CD4-positive, alpha-beta T cell (primary cell): ENCODE measurements around the gene LPAR6. TPM values are rescaled to one million over a fixed set of nuclear protein-coding genes. Genes with fewer than 3 reads are reported as not detected.

Experiments
- ATAC-seq: fragments of 200-7000 bp; cut with Tn5 transposase; one replicate; pipeline ENCODE4 v1.10.0; 2022; ENCODE audit warnings: mild to moderate bottlenecking; ENCODE audit not compliant: poor library complexity
- CTCF ChIA-PET: fragments of 350-600 bp; sonication (Branson Sonifier 250); formaldehyde crosslinking; loops from one replicate; lab custom pipeline; 2021; ENCODE audit warnings: antibody characterized with exemption, inconsistent platforms; lab: Charles Lee
- POLR2A ChIA-PET: fragments of 350-600 bp; sonication (Branson Sonifier 250); formaldehyde crosslinking; loops from one replicate; lab custom pipeline; 2021; ENCODE audit warnings: antibody characterized with exemption, inconsistent platforms; lab: Charles Lee
- DNase-seq, 14 experiments: peaks; one replicate each; pipeline ENCODE4 v3.0.0-alpha.2; 2013 to 2020; ENCODE audit warnings: mixed read lengths in 2 of 14
- H3K27ac ChIP-seq, 2 donors: one replicate each; pipeline versions ENCODE4 v1.5.1 to v1.7.0; 2013; ENCODE audit warnings: low read length in 2 of 2, low read depth in 1 of 2, mild to moderate bottlenecking in 1 of 2
- H3K27me3 ChIP-seq, 2 experiments: 1 replicate in 1 of 2; 2 replicates in 1 of 2; pipeline versions ENCODE4 v1.6.1 to v1.7.0; 2013; ENCODE audit warnings: low read length in 2 of 2, control low read depth in 1 of 2, mild to moderate bottlenecking in 1 of 2, moderate library complexity in 1 of 2; ENCODE audit not compliant: insufficient read depth in 2 of 2, control insufficient read depth in 1 of 2
- H3K36me3 ChIP-seq: one replicate; pipeline ENCODE4 v1.6.1; 2013; ENCODE audit warnings: low read length, control low read depth; ENCODE audit not compliant: insufficient read depth
- H3K4me1 ChIP-seq: one replicate; pipeline ENCODE4 v1.6.1; 2013; ENCODE audit warnings: low read length, control low read depth; ENCODE audit not compliant: insufficient read depth
- H3K4me3 ChIP-seq: one replicate; pipeline ENCODE4 v1.5.1; 2013; ENCODE audit warnings: mild to moderate bottlenecking, low read length, moderate library complexity
- H3K9me3 ChIP-seq, 2 experiments: 1 replicate in 1 of 2; 2 replicates in 1 of 2; pipeline versions ENCODE4 v1.6.1 to v1.7.0; 2013; ENCODE audit warnings: low read length in 2 of 2, mild to moderate bottlenecking in 2 of 2, control low read depth in 1 of 2, moderate library complexity in 1 of 2; ENCODE audit not compliant: control insufficient read depth in 1 of 2, insufficient read depth in 1 of 2
- H3K27ac Mint-ChIP-seq: one replicate; pipeline ENCODE4 v1.8.0; 2020; ENCODE audit warnings: mixed read lengths
- H3K27me3 Mint-ChIP-seq: one replicate; pipeline ENCODE4 v1.8.0; 2021; ENCODE audit warnings: mixed read lengths
- H3K36me3 Mint-ChIP-seq: one replicate; pipeline ENCODE4 v1.8.0; 2021; ENCODE audit warnings: low read depth, mixed read lengths
- H3K4me1 Mint-ChIP-seq: one replicate; pipeline ENCODE4 v1.8.0; 2021; ENCODE audit warnings: low read depth, mixed read lengths
- H3K4me3 Mint-ChIP-seq: one replicate; pipeline ENCODE4 v1.8.0; 2020; ENCODE audit warnings: mild to moderate bottlenecking, mixed read lengths
- H3K9me3 Mint-ChIP-seq: one replicate; pipeline ENCODE4 v1.8.0; 2020; ENCODE audit warnings: mixed read lengths
- intact Hi-C, 2 experiments: fragments of 100-400 bp; cut with DNase I in 1 of 2; cut with micrococcal nuclease in 1 of 2; formaldehyde crosslinking; loops; one replicate each; pipeline versions ENCODE4 v1.15.1 to v1.9.0; 2023 to 2025; cut with DNase I, micrococcal nuclease
- total RNA-seq, 174 experiments: library from RNA in 2 of 174; stranded (reverse) in 2 of 174; gene quantifications; one replicate each; pipeline ENCODE4 v1.2.3 and lab custom pipeline; 2021 to 2026
- TF ChIP-seq, protein P1 (sequence below): fragments of 200-600 bp; IDR thresholded peaks from one replicate; pipeline ENCODE4 v1.8.0; 2022; ENCODE audit warnings: antibody characterized with exemption, mild to moderate bottlenecking

The LPAR6 gene
- total RNA-seq, 2 experiments from 2014 or later, result 15.5 to 19.4 TPM

GRCh38 chr13:48401480-48401879 lies 11.4 kb downstream of the LPAR6 start:
- peaks cover 67% of the 10 kb centered on the region for H3K4me1 Mint-ChIP-seq
- TF ChIP-seq, protein P1, sequence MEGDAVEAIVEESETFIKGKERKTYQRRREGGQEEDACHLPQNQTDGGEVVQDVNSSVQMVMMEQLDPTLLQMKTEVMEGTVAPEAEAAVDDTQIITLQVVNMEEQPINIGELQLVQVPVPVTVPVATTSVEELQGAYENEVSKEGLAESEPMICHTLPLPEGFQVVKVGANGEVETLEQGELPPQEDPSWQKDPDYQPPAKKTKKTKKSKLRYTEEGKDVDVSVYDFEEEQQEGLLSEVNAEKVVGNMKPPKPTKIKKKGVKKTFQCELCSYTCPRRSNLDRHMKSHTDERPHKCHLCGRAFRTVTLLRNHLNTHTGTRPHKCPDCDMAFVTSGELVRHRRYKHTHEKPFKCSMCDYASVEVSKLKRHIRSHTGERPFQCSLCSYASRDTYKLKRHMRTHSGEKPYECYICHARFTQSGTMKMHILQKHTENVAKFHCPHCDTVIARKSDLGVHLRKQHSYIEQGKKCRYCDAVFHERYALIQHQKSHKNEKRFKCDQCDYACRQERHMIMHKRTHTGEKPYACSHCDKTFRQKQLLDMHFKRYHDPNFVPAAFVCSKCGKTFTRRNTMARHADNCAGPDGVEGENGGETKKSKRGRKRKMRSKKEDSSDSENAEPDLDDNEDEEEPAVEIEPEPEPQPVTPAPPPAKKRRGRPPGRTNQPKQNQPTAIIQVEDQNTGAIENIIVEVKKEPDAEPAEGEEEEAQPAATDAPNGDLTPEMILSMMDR, result no peak
- CTCF ChIA-PET, result interaction anchor here (0.8 to 1.1 kb wide), 4 partner anchors 93 to 180 kb away, joined by 3 to 7 read pairs (median 4); no protein-coding TSS in a partner anchor

GRCh38 chr13:48400850-48401291 lies 12.0 kb downstream of the LPAR6 start:
- H3K4me3 Mint-ChIP-seq, result peak overlapping the region; percentile 13
- POLR2A ChIA-PET, result interaction anchor here (0.7 to 2.9 kb wide), 10 partner anchors 12 to 368 kb away, joined by 3 to 35 read pairs (median 6); partner anchors contain the start of genes LPAR6 and RCBTB2
- peaks cover 3% of the 10 kb centered on the region for H3K36me3 ChIP-seq
- peaks cover 60% of the 10 kb centered on the region for H3K4me1 Mint-ChIP-seq
- no peaks in the 10 kb centered on the region for H3K9me3 ChIP-seq
- DNase-seq (peak in 3 of 14 experiments; percentile 41 to 60 (median 55)), ATAC-seq (peak; percentile 68)
- intact Hi-C loops, result loop anchor here (1.0 to 5.0 kb wide), 3 partner anchors 34 to 180 kb away; no protein-coding TSS in a partner anchor
- peak overlapping the region; percentile 16 for H3K4me3 ChIP-seq
- H3K27ac Mint-ChIP-seq, result peak overlapping the region; percentile 37
- TF ChIP-seq, protein P1, result peak; percentile 48
- H3K27me3 Mint-ChIP-seq, result no peaks in the 10 kb centered on the region
- H3K4me1 ChIP-seq, result peaks cover 25% of the 10 kb centered on the region
- no peaks in the 10 kb centered on the region for H3K27me3 ChIP-seq
- peaks cover 12% of the 10 kb centered on the region for H3K36me3 Mint-ChIP-seq
- H3K9me3 Mint-ChIP-seq, result no peaks in the 10 kb centered on the region
- CTCF ChIA-PET, result interaction anchor here (0.8 to 1.1 kb wide), 4 partner anchors 93 to 181 kb away, joined by 3 to 7 read pairs (median 4); no protein-coding TSS in a partner anchor
- H3K27ac ChIP-seq, result peak overlapping the region in 1 of 2 donors; percentile 26

More at GRCh38 chr13:48401480-48401879, 11.4 kb downstream of the LPAR6 start:
- Histone ChIP-seq H3K9me3 (no peaks in the 10 kb centered on the region), H3K27ac (peak overlapping the region in 1 of 2 donors; percentile 23), H3K36me3 (peaks cover 3% of the 10 kb centered on the region), H3K4me1 (peaks cover 26% of the 10 kb centered on the region), H3K27me3 (no peaks in the 10 kb centered on the region), H3K4me3 (peak overlapping the region; percentile 16)
- no peak for ATAC-seq
- Mint-ChIP-seq H3K27me3 (no peaks in the 10 kb centered on the region), H3K9me3 (no peaks in the 10 kb centered on the region), H3K4me3 (no peak overlapping the region), H3K36me3 (peaks cover 6% of the 10 kb centered on the region), H3K27ac (no peak overlapping the region)
- peak in 3 of 14 experiments; percentile 30 to 62 (median 34) for DNase-seq
- intact Hi-C loops, result loop anchor here (1.0 to 5.0 kb wide), 3 partner anchors 34 to 179 kb away; no protein-coding TSS in a partner anchor
- POLR2A ChIA-PET, result interaction anchor here (0.7 to 2.9 kb wide), 10 partner anchors 12 to 368 kb away, joined by 3 to 35 read pairs (median 6); partner anchors contain the start of genes LPAR6 and RCBTB2

DNA sequence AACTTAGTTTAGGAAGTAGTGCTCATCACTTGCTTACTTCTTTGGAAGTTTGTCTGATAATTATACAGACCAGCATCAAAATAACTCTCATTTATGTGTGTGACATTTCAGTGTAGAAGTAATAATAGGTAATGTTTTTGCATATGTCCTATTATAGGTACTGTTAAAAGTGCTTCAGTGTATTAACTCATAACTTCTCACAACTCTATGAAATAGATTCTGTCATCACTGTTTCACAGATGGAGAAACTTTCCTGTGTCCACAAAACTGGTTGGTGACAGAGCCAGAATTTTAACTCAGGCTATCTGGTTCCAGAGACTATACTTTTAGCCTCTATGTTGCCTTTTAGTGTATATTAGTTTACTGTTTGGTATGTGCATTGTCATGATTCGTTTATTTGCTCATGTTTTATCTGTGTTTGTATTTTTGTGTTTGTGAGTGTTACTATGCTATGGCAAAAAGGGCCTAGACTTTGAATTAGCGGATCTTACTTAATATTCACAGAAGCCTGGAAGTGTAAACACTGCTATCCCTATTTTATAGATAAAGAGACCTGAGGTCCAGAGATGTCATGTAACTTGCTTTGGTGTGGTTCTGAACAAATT lies 12.7 kb downstream of the LPAR6 start:
- H3K27ac Mint-ChIP-seq, result peak overlapping the region; percentile 37
- peaks cover 19% of the 10 kb centered on the region for H3K36me3 Mint-ChIP-seq
- TF ChIP-seq, protein P1, result no peak
- Histone ChIP-seq H3K4me3 (no peak overlapping the region), H3K27me3 (no peaks in the 10 kb centered on the region), H3K9me3 (no peaks in the 10 kb centered on the region), H3K27ac (peak overlapping the region in 1 of 2 donors; percentile 26), H3K4me1 (peaks cover 22% of the 10 kb centered on the region), H3K36me3 (peaks cover 3% of the 10 kb centered on the region)
- POLR2A ChIA-PET, result interaction anchor here (1.1 to 2.9 kb wide), 4 partner anchors 105 to 181 kb away, joined by 5 to 35 read pairs (median 16); partner anchors contain the start of gene RCBTB2
- CTCF ChIA-PET, result interaction anchor here (1.1 to 1.8 kb wide), 2 partner anchors 11 to 12 kb away, joined by 3 to 4 read pairs; partner anchors contain the start of gene LPAR6
- peaks cover 54% of the 10 kb centered on the region for H3K4me1 Mint-ChIP-seq
- intact Hi-C loops, result loop anchor here (2.0 to 5.0 kb wide), 2 partner anchors 33 to 181 kb away; no protein-coding TSS in a partner anchor
- H3K27me3 Mint-ChIP-seq, result no peaks in the 10 kb centered on the region
- no peak overlapping the region for H3K4me3 Mint-ChIP-seq
- no peak for DNase-seq
- no peaks in the 10 kb centered on the region for H3K9me3 Mint-ChIP-seq
- ATAC-seq, result no peak
